Measurements from ENCODE around the gene TUBA8. TPM values are rescaled to one million over a fixed set of nuclear protein-coding genes. Genes with fewer than 3 reads are reported as not detected.

Gene TUBA8
- total RNA-seq, 1 experiment from 2014 or later: 0.72 TPM

DNA sequence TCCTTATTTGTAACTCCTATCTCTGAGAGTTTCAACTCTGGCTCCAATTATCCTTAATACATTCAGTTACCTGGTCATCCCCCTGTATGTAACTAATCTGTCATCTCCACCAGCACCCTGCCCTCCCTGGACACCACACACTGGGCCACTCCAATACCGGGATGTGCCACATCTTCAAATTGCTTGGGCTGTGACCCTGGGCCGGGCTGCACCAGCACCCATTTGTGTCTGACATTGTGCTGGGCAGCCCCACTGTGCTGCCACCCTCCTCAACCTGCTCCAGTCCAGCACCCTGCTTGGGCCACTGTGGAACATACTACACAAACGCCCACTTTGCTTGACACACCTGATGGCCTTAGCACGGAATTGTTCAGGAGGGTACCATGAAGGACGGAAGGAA is 37.2 kb downstream of the TUBA8 start (continued):
- TF ChIP-seq, protein P1, sequence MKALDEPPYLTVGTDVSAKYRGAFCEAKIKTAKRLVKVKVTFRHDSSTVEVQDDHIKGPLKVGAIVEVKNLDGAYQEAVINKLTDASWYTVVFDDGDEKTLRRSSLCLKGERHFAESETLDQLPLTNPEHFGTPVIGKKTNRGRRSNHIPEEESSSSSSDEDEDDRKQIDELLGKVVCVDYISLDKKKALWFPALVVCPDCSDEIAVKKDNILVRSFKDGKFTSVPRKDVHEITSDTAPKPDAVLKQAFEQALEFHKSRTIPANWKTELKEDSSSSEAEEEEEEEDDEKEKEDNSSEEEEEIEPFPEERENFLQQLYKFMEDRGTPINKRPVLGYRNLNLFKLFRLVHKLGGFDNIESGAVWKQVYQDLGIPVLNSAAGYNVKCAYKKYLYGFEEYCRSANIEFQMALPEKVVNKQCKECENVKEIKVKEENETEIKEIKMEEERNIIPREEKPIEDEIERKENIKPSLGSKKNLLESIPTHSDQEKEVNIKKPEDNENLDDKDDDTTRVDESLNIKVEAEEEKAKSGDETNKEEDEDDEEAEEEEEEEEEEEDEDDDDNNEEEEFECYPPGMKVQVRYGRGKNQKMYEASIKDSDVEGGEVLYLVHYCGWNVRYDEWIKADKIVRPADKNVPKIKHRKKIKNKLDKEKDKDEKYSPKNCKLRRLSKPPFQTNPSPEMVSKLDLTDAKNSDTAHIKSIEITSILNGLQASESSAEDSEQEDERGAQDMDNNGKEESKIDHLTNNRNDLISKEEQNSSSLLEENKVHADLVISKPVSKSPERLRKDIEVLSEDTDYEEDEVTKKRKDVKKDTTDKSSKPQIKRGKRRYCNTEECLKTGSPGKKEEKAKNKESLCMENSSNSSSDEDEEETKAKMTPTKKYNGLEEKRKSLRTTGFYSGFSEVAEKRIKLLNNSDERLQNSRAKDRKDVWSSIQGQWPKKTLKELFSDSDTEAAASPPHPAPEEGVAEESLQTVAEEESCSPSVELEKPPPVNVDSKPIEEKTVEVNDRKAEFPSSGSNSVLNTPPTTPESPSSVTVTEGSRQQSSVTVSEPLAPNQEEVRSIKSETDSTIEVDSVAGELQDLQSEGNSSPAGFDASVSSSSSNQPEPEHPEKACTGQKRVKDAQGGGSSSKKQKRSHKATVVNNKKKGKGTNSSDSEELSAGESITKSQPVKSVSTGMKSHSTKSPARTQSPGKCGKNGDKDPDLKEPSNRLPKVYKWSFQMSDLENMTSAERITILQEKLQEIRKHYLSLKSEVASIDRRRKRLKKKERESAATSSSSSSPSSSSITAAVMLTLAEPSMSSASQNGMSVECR (CRISPR knock-in tag; IDR thresholded peaks at IDR 0.05; ENCODE audit: borderline replicate concordance): no peak
- TF ChIP-seq, protein P2, sequence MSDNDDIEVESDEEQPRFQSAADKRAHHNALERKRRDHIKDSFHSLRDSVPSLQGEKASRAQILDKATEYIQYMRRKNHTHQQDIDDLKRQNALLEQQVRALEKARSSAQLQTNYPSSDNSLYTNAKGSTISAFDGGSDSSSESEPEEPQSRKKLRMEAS (CRISPR knock-in tag; IDR thresholded peaks at IDR 0.05): no peak
- TF ChIP-seq NR3C1 (CRISPR knock-in tag; conservative IDR thresholded peaks at IDR 0.05; ENCODE audit: low read depth): no peak
- no peak for TF ChIP-seq ESRRA (CRISPR knock-in tag; IDR thresholded peaks at IDR 0.05; ENCODE audit: borderline replicate concordance)
- TF ChIP-seq, protein P3, sequence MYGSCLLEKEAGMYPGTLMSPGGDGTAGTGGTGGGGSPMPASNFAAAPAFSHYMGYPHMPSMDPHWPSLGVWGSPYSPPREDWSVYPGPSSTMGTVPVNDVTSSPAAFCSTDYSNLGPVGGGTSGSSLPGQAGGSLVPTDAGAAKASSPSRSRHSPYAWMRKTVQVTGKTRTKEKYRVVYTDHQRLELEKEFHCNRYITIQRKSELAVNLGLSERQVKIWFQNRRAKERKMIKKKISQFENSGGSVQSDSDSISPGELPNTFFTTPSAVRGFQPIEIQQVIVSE (CRISPR knock-in tag; IDR thresholded peaks at IDR 0.05; ENCODE audit: borderline replicate concordance): no peak
- TF ChIP-seq ATF1 (CRISPR knock-in tag; IDR thresholded peaks at IDR 0.05): no peak
- TF ChIP-seq NR2C2 (CRISPR knock-in tag; IDR thresholded peaks at IDR 0.05): no peak
- TF ChIP-seq SOX15 (CRISPR knock-in tag; IDR thresholded peaks at IDR 0.05): no peak
- no peak for TF ChIP-seq FOXP1 (CRISPR knock-in tag; IDR thresholded peaks at IDR 0.05; ENCODE audit: borderline replicate concordance)
- TF ChIP-seq ZNF317 (CRISPR knock-in tag; IDR thresholded peaks at IDR 0.05; ENCODE audit: borderline replicate concordance, low read depth): no peak
- TF ChIP-seq ZNF671 (CRISPR knock-in tag; IDR thresholded peaks at IDR 0.05): no peak

DNA sequence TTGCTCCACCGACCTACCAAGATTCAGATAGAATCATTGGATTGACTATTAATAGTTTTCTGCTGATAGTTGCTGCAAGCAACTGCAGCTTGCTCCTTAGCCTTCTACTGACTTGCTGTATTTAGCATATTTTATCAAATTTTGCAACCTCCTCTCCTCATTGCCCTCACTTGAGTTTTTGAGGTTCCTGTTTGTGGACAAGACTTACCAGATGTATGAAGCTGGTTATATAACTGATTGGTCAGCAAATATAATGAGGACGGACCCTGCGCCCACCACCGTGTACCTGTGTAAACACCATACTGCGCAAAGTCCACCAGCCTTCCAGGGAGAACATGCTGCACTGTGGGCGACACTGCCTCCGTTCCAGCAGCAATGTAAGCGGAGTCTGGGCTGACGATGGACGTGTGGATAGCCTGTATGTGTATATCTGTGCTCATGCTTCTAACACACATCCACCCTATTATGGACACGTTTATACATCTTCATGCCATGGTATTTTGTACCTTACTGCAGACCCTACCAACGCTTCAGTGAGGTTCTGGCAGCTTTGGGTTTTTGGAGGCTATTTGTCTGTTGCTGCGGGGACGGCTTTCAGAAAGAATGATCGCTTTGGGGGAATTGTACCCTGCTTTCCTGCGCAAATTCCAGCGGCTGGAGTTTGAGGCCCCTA is 37.8 kb downstream of the TUBA8 start:
- Mint-ChIP-seq H3K9me3 (no peaks in the 10 kb centered on the region), H3K27me3 (ENCODE audit: low read depth) (peaks cover 12% of the 10 kb centered on the region), H3K36me3 (no peaks in the 10 kb centered on the region), H3K4me1 (peaks cover 21% of the 10 kb centered on the region), H3K4me3 (peak overlapping the region; percentile 70; the same call in 1 of the 2 replicates), H3K27ac (no peak overlapping the region; the same call in 1 of the 2 replicates)
- TF ChIP-seq, protein P4, sequence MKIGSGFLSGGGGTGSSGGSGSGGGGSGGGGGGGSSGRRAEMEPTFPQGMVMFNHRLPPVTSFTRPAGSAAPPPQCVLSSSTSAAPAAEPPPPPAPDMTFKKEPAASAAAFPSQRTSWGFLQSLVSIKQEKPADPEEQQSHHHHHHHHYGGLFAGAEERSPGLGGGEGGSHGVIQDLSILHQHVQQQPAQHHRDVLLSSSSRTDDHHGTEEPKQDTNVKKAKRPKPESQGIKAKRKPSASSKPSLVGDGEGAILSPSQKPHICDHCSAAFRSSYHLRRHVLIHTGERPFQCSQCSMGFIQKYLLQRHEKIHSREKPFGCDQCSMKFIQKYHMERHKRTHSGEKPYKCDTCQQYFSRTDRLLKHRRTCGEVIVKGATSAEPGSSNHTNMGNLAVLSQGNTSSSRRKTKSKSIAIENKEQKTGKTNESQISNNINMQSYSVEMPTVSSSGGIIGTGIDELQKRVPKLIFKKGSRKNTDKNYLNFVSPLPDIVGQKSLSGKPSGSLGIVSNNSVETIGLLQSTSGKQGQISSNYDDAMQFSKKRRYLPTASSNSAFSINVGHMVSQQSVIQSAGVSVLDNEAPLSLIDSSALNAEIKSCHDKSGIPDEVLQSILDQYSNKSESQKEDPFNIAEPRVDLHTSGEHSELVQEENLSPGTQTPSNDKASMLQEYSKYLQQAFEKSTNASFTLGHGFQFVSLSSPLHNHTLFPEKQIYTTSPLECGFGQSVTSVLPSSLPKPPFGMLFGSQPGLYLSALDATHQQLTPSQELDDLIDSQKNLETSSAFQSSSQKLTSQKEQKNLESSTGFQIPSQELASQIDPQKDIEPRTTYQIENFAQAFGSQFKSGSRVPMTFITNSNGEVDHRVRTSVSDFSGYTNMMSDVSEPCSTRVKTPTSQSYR (CRISPR knock-in tag; IDR thresholded peaks at IDR 0.05): no peak
- peak; percentile 70; the same call in 1 of the 2 replicates for TF ChIP-seq GABPB1 (CRISPR knock-in tag; IDR thresholded peaks at IDR 0.05)
- CTCF ChIA-PET: interaction anchor here (2.2 kb wide), 1 partner anchor 9 kb away, joined by 8 read pairs; no protein-coding TSS in a partner anchor
- POLR2A ChIA-PET: no interaction called here
- DNase-seq (ENCODE audit: low spot score) (no peak), ATAC-seq (no peak)

DNA sequence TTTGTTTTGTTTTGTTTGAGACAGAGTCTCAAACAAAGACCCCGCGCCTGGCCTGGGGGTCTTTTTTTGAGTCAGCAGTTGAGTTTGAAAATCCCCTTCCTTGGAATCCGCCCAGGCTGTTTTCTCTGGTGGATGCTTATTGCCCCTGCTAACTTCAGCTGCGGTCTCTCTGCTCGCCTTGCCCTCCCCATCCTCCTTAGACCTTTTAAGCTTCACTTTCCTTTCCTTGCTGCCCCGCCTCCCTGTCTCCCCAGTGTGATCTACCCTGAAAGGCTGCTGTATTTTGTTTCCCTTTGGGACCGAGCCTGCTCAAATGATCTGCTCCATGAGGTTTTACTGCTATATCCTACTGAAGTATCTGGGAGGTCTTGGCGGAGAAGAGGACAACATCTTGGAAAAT is 41.9 kb downstream of the TUBA8 start:
- ATAC-seq (no peak), DNase-seq (ENCODE audit: low spot score) (no peak)
- Mint-ChIP-seq H3K4me3 (no peak overlapping the region), H3K27me3 (ENCODE audit: low read depth) (peaks cover 12% of the 10 kb centered on the region), H3K36me3 (no peaks in the 10 kb centered on the region), H3K4me1 (peaks cover 29% of the 10 kb centered on the region), H3K27ac (no peak overlapping the region), H3K9me3 (no peaks in the 10 kb centered on the region)
- POLR2A ChIA-PET: interaction anchor here (0.7 kb wide), 2 partner anchors 778 to 1632 kb away, joined by 5 to 6 read pairs; no protein-coding TSS in a partner anchor
- CTCF ChIA-PET: interaction anchor here (0.6 kb wide), 2 partner anchors 61 to 969 kb away, joined by 3 read pairs; no protein-coding TSS in a partner anchor
- TF ChIP-seq ELF4 (CRISPR knock-in tag; IDR thresholded peaks at IDR 0.05; ENCODE audit: low read depth) (no peak), GABPB1 (CRISPR knock-in tag; IDR thresholded peaks at IDR 0.05) (no peak)
- TF ChIP-seq, protein P5, sequence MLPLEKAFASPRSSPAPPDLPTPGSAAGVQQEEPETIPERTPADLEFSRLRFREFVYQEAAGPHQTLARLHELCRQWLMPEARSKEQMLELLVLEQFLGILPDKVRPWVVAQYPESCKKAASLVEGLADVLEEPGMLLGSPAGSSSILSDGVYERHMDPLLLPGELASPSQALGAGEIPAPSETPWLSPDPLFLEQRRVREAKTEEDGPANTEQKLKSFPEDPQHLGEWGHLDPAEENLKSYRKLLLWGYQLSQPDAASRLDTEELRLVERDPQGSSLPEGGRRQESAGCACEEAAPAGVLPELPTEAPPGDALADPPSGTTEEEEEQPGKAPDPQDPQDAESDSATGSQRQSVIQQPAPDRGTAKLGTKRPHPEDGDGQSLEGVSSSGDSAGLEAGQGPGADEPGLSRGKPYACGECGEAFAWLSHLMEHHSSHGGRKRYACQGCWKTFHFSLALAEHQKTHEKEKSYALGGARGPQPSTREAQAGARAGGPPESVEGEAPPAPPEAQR (CRISPR knock-in tag; IDR thresholded peaks at IDR 0.05): no peak
- TF ChIP-seq, protein P6, sequence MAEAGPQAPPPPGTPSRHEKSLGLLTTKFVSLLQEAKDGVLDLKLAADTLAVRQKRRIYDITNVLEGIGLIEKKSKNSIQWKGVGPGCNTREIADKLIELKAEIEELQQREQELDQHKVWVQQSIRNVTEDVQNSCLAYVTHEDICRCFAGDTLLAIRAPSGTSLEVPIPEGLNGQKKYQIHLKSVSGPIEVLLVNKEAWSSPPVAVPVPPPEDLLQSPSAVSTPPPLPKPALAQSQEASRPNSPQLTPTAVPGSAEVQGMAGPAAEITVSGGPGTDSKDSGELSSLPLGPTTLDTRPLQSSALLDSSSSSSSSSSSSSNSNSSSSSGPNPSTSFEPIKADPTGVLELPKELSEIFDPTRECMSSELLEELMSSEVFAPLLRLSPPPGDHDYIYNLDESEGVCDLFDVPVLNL (CRISPR knock-in tag; IDR thresholded peaks at IDR 0.05; ENCODE audit: borderline replicate concordance, low read depth): no peak
